Stimulated activated CD4-positive, alpha-beta T cell treated with anti-CD3 and anti-CD28 coated beads, Interleukin-4, amount 100 ng/mL, for 4 hours (primary cell): ENCODE data around the gene ICA1.

Experiments used
- DNase-seq, 2 experiments: peaks; one replicate each; pipeline ENCODE4 v3.0.0-alpha.2; 2020

The ICA1 gene

DNA sequence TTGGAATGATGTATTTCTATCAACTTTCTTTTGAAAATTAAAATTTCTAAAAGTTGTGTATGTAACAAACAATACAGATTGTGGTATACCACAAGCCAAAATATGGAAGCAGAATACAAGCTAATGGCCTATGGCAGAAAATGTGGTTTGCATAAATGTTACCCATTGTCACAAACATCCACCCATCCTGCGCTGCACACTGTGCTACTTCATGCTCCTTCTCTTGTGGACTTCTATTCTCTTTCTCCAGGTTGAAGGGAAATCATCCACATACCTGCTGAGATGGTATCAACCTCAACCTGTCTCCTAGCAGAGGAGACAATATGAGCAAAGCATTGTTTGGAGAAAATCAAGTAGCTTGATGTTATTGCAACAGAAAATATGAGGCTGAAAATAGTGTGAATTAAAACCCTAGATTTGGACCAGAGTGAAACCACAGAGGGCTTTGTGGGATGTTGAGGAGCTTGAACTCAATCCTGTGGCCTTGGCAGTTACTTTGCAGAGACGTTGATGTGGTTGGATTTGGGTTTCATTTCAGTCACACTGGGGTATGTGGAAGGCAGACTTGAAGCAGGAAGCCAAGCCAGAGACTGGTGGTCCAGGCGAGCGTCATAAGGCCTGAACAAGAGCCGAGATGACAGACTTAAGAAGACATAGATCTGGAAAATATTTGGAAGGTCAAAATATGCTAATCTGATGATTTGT, 63.8 kb downstream of the ICA1 start:
- no peak for DNase-seq

DNA sequence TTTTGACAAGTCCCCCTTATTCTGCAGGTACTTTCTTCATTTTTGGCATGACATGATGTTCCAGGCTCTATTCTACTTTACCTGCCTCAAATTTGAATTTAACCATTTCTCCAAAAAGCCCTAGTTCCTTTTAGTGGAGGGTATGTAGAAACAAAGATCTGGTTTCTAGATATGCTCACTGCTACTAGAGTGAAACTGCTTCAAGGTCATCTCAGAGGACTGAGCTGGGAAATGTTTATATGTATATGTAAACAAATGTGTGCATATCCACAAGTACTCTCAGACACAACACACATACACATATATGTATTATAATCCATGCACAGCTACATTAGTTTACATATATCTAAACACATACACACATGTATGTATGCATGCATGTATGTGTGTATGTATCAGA, 69.1 kb downstream of the ICA1 start:
- no peak for DNase-seq

DNA sequence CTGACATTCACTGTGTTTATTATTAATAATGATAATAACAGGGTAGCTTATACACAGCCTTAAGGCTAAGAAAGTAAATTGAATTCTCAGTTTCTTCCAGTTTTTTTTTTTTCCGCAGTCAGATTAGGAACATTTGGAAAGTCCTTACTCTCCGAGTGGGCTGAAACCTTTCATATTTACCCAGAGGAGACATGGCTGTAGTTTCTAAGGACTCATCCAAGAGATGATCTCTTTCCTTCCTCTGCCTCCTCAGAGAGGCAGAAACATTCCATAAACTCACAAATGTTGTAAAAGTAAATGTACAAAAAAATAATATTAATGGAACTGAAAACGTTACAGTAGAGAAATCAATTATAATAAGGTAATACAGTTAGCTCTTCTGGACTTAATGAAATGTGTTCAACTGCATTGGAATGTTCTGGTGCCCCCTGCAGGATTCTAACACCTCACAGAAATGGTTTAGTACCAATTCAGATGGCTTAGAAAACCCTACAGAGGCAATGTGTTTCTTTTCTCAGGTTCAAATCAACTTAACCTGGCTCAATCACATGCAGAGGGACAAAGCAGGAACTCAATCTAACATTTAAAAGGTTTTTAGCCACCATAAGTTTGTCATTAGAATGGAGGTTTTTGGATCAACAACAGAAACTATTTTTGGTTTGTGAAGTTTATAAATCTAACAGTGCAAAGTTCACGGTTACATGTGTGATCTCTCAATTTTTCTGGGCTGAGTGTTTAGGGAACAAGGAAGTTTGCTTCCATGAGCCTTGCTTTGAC, 71.7 kb downstream of the ICA1 start:
- DNase-seq, result peak; percentile 36 to 61

DNA sequence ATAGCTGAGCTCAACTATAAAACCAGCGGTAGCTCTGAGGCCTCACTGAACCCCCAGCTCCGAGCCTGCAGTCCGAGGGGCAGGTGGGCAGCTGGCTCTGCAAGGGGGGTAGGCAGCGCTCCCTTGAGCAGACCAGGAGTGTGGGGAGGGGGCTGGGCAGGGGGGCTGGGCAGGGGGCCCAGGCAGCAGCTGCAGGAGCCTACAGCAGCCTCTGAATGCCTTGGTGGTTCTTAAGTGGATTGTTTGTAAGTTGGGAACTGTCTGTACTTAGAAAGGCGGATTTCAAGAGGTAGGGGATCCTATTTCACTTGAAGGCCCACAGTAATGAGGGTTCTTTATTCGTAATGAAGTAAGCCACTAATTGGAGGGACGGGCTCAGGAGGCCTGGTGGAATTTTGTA, 72.3 kb downstream of the ICA1 start:
- no peak for DNase-seq

DNA sequence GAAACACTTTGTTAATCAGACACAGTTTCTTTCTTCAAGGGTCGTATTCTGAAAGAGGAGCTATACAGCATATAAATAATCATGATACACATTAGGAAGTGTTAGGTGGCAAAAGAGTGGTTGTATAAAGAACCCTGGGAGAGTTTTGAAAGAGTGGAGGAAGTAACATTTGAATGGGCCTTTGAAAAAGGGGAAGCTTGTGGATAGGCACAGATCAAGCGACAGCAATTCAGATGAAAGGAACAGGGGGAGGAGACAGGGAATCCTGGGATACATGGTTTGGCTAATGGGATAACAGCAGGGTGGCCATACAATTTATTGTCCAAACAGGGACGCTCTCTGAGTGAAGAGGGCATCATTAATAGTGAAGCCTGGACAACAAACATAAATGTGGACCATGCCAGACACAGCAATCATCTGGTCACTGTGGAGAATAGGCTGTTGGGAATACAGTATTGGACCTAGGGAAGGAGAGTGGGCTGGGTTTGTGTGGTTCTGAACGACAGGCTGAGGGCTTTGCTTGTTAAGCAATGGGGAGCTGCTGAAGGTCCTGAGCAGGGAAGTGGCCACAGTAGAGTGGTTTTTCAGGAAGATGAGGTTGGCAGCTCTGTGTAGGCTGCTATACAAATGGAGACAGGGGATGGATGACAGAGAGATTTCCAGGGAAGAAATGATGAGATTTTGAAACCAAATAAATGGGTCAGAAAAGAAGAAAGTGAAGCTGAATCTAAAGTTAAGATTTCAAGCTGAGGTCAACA, 75.9 kb downstream of the ICA1 start:
- no peak for DNase-seq

DNA sequence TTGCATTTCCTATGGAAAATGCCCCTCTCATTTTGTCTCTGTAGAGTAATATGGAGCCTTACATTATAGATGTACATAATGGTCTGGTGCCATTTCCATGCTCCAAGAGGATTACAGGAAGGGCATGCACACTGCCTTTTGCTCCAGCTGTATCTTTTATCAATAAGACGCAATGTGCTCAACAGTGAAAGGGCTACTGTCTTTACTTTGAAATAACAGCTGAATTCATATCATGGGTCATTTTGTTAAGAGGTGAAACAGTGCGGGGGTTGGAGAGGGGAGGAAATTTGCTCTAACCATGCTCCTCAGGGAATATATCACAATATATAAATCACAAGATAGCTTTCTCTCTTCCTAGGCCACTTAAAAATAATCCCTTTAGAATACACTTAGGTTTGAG, 77.7 kb downstream of the ICA1 start:
- DNase-seq, result no peak

DNA sequence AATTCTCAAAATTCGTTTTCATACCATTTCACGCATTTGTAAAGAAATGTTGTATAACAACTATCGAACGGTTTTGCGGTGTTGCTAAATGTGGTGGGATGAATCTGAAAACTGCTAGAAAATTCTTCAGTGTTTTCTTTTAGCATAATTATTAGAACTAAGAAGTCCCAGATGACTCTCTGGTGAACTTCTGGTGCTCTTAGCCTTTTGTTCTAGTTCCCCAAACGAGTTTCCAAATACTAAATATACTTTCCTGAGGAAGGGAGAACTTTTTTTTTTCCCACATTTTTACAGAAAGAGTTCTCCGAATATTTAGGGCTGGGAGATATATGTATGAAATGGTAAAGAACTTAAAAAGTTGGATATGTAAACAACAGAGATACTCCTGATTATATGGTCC, 82.5 kb downstream of the ICA1 start:
- no peak for DNase-seq

DNA sequence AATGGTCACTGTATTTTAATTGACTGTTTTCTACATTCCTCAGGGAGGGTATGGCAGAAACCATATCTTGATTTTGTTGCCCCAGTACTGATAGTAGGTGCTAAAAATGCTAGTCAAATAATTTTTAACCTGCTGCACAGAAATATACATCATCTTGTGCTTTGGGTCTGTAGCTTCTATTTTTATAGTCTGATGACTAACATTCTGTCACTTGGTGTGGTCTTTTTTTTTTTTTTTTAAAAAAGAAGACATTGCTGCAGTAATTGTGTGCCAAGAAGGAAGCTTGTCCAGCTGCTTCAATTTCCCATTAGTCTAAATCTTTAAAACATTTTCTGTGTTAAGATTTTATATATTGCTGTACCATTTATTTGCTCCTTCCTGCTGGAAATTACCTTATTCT, 83.6 kb downstream of the ICA1 start:
- DNase-seq, result no peak

DNA sequence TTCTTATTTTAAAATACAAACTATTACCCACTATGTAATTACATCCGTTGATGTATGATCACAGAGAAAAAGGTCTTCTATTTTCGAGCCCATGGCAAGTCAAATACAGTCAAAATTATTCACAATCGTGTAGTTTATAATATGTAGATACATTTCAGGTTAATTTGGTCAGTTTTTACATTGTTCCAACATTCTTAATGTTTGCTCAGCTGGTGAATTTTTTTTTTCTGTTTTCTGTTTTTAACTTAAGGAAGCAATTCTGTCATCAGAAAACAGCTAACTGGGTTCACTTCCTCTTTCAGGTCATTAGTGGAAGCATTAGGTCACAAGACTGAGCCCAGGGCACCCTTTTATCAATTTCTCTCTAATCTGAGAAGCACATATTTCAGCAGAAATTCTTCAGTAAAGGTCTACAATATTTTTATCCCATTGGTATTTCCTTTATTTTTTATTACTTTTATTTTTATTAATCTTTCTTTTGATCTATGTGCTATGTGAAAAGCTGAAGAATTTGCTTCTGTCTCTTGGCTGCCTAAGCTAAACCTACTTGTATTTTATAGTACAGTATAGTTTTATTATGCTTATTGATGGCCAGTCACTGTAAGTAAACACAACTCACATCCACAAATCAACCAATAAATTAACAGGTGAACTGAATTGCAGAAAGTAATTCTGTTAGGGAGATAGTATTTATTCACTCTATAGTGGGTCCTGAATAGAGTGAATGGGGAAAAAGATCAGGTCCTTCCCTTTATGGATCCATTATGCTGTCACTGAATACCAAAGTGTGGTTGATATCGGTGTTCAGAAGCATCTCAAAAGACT, 84.6 kb downstream of the ICA1 start:
- no peak for DNase-seq

DNA sequence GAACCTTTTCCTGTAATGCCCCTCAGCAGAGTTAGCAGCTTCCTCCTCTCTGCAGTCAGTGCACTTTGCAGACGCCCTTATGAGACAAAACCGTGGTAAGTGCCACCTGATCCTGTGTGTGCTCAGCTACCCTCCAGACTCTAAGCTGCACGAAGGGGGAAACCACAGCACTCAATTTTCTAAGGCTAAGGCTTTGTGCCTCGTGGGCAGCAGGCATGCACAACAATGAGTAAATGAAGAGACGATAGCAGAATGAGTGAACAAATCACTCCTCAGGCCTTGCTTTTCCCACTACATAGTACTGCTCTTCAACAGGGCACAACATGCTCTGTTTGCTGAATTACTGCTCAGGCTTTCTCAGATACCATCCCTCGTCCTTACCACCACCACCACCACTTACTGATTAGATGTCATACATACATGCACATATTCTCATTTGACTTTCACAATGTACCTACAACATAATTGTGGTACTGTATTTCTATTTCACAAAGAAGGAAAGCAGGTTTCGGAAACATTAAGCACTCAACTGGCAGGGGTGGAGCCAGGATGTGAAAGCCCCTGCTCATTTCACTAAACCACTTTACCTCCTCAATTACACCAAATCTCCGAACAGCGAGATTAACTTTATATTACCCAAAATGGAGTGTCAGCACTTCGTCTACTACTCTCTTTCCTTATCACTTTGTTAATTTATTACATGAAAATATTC, 85.4 kb downstream of the ICA1 start:
- peak; percentile 17 to 51 for DNase-seq

DNA sequence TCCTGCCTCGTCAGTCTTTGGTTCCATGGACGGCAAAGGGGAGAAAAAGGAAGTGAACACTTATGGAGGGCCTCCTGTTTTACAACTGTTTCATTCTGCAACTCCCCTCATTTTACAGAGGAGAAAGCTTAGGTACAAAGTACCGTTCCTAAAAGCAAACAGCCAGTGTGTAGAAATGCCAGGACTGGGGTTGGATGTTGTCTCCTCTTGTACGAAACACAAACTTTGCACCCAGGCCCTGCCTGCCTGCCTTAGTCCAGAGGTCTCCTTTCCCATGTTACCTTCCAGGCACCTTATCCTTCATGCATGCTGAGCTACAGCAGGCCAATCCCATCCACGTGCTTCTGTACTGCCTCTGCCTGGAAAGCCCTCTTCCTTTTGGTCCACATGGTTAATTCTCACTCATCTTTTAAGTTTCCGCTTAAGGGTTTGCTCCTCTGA, 86.0 kb downstream of the ICA1 start:
- no peak for DNase-seq

DNA sequence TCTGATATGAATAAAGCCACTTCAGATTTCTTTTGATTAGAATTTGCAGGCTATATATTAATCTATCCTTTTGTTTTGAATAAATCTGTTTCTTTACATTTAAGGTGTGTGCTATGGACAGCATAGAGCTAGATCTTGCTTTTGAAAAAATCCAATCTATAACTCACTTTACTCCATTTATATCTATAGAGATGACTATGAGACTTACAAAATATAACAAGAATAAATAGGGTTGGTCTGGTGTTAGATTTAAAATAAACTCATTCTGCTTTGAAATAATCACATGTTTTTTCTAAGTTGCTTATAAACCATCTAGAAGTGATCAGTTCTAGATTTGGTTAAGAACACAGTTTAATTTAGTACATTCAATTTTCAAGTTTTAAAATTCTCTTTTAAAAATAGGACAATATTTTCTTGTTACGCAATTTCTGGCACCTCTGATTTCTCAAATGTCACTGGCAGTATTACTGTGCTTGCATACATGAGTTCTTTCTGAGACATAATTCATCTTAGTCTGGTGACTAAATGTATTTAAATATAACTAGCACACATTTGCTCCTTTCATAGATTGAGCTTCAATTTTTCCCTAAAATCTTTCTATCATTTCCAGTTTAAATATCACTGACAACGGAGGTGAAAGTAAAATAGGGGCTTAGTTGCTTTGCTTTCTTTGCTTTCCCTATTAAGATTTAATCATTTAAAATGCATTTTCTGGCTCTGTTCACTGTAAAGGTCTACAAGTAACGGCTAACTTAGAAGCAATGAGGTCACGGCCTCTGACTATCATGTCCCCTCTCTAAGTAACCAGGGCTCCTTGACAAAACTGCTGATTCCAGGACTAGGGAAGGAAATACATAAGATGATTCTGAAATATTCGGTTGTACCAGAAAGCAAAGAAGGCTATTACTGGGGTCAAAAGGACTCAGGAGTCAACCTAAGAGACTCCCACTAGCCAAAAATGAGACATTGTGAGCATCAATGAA, 89.3 kb downstream of the ICA1 start:
- DNase-seq, result no peak

DNA sequence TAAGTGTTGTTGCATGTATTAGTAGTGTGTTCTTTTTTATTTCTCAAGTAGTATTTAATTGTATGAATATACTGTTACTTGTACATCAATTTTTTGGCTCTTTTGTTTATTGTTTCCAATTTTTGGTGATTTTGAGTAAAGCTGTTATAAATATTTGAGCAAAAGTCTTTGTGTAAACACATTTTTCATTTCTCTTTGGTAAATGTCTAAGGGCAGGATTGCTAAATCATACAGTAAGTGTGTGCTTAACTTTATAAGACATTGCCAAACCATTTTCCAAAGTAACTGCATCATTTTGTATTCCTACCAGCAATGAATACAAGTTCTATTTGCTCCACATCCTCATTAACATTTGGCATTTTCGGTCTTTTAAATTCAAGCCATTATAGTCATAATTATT, 92.8 kb downstream of the ICA1 start:
- no peak for DNase-seq

DNA sequence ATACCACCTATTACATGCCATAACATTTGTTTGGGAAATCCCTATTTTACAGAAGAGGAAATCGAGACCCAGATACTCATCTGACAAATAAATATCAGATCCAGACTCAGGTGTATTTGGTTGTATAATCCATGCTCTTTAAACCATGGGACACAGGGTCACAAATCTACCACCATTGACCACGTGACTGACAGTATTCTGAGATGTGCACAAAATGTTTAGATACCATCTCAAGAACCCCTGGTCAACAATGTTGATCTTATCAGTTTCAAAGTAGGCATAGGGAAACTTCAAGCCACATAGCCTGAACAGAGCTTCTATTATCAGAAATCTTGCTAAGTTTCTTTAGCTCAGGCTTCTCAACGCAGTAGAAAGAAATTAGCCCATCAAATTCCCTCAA, 93.6 kb downstream of the ICA1 start:
- no peak for DNase-seq

DNA sequence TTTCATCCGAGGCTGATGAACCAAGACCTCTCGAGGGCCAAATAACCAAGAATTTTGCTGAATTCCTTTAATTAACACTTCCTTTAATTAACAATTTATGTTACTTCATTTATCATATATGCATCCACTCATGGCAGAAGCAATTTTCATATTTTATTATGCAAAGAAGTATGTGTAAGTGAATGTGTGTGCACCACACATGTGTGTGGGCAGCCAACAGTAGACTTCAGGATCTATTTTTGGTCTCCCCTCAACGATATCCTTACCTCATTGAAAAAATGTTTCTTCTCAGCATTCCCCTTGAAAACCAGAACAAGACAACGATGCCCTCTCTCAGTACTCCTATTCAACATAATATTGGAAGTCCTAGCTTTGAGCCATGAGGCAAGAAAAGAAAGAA, 96.8 kb downstream of the ICA1 start:
- DNase-seq, result no peak

DNA sequence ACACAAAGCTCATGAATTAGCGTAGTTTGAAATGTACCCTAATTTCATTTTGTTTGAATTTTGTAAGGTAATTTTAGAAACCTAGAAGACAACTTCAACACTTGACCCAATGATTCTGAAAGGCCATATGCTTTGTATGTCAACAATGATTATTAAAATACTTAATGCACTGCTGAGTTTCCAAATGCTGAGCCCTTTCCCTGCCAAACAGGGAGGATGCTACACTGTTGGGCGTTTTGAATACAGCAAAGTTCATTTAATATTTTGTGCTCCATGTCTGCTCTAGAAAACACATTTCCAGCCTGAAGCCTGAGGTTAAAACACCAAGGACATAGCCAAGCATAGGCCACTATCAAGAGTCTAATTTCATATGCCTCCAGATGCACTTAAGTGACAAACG, 99.8 kb downstream of the ICA1 start:
- DNase-seq, result no peak

DNA sequence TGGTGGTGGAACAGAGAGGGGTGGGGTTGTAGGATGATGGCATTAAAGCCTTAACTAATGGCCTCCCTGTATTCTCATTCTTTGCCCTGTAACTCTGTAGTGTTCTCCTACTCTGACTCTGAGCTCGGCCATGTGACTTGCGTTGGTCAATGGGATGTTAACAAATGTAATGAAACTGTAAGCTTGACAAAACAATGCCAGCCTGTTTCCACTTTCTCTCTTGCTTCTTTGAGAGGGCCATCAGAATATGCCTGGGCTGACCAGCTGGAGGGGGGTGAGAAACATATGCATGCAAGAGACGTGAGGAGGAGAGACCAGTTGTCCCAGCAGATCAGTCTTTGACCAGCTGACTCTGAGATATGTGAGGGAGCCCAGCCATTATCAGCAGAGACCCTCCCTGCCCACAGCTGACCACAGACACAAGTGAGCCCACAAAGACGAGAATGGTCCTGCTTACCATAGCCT, 100.6 kb downstream of the ICA1 start:
- no peak for DNase-seq

DNA sequence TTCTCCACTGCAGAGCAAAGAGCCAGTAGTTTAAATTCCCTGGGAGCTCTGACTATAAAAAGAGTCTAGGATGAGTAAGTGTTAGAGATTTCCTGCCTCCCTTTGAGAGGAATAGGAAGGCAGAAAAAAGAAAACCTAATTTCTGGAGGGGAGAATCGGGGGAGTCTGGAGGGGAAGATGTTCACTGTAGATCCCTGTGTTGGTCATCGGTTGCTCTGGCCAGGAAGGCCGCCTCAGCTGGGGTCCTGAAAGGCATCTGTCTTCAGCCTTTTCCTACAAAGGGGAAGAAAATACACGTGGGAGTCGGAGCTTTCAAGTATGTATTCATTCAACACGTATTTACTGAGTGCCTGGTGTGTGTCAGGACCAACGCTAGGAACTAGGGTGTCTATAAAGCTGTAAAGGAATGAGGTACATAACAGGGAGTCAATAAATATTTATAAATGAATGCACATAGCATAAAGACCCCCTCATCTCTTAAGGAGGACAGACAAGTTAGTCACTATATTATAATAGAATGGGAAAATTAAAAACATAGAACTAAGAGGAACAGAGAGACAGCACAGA, 101.1 kb downstream of the ICA1 start:
- no peak for DNase-seq

DNA sequence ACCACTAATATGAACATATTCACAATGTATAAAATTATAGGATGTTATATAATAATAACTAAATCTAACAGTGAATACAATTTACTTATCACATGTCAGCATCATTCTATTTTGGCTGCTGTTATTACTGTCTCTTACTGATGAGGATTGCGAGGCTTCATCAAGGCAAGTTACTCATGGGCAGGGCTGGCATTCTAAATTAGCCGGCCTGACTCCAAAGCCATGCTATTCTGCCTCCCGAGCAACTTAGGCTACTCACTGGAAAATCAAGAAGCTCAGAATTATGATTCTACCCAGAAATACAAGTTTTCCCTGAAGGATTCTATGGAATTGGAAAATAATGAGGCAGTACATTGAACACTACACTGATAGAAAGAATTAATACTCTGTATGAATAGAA, 101.7 kb downstream of the ICA1 start:
- DNase-seq, result no peak

DNA sequence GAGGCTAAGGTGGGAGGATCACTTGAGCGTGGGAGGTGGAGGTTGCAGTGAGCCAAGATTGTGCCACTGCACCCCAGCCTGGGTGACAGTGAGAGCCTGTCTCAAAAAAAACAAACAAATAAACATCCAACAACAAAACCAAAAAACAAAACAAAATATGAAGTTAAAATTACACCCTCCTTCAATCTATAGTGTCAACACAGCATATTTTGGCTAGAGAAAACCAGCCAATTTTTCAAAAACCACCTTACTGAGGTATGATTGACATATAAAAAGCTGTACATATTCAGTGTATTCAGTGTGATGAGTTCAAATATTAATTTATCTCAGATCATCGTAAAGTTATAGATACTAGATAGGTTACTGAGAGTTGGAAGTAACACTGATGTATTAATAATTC, 102.4 kb downstream of the ICA1 start:
- no peak for DNase-seq

DNA sequence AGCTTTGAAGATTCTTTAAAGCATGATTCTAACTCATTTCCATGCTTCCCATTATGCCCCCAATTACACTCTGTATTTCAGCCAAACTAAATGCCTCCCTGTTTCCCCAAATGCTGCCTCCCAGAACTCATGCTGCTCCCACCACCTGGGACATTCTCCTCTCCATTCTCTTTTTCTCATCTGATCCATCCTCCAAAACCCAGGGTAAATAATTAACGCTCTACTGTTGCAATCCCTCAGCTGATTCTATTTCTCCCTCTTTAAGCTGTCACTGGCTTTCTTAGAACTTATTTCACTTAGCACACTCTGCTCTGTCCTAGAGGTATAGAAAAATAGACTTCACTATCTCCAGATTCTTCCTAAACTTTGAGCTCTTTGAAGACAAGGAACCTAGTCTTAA, 104.7 kb downstream of the ICA1 start:
- no peak for DNase-seq
